GM18507 (cell line): ENCODE results near the gene SAMD4A.
A peak's percentile ranks its signal among the peaks of the same experiment; 100 is the strongest.

ENCODE experiments used
- DNase-seq: peaks from one replicate; pipeline ENCODE4 v3.0.0; 2011; ENCODE audit warnings: low read depth; ENCODE audit not compliant: insufficient read length; ENCODE audit errors: extremely low spot score
- FAIRE-seq: peaks from 2 replicates; lab custom pipeline; 2011; peaks lifted over from hg19 to GRCh38; lab: Jason Lieb, UNC

SAMD4A gene

DNA sequence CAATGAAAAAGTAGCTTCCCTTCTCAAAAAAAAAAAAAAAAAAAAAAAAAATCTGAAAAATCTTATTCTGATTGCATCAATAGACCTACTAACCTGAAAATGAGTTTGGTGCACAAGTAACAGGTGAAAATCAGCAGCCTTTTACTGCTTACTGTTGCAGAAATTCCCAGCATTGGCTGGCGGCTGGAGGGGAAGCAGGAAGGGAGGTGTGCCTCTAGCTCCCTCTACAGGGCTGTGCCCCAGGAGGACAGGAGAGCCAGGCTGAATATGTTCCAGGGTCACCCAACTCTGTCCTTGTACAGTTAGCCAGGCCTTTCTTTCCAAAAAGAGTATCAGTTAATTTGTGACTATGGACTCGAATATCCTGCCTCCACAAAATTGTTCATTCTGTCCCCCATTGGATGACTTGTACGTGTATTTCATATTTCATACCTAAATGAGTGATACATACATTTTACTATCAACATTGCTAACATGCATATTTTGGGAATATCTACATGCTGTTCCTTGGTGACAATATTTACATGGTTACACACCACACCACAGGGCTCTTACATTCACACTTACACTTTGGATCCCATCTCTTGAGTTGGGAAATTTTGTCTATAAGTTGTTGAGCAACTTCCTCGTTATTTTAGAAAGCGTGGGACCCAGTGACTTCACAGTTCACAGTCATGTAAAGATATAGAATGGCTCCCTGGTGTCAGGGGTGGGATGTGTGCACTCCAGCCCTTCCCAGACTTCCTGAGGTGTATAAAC is 124.8 kb downstream of the SAMD4A start:
- FAIRE-seq (peak; percentile 48), DNase-seq (no peak)

- FAIRE-seq (no peak), DNase-seq (no peak)
These were observed 125.4 kb downstream of the SAMD4A start for GRCh38 chr14:54692284-54692772.

DNA sequence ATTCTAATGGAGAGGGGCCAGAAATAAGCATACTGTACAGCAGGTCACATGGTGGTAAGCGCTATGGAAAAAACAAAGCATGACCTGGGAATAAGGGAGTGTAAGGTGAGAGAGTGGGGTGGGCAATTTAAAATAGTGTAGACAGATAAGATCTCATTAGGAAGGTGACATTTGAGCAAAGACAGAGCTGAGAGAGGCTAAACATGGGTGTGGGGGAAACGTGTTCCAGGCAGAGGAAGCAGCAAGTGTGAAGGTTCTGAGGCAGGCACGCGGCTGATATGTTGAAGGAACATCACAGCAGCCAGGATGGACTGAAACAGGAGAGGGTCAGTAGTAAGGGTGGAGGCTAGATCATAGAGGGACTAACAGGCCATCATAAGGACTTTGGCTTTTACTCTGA is 126.8 kb downstream of the SAMD4A start:
- FAIRE-seq (no peak), DNase-seq (no peak)

DNA sequence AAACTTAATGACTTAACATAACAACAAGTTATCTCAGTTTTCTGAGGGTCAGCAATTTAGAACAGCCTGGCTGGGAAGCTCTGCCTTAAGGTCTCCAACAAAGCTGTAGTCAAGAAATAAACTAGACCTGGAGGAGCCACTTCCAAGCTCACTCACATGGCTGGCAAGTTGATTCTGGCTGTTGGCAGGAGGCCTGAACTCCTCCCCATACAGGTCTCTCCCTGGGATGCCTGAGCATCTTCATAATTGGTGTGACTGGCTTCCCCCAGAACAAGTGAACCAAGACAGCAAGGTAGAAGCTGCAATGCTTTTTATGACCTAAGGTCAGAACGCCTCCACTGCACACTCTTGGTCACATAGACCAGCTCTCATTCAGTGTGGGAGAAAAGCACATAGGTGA is 128.3 kb downstream of the SAMD4A start:
- DNase-seq (no peak), FAIRE-seq (no peak)

- DNase-seq (no peak), FAIRE-seq (no peak)
These were observed 130.1 kb downstream of the SAMD4A start for GRCh38 chr14:54697001-54697400.

DNA sequence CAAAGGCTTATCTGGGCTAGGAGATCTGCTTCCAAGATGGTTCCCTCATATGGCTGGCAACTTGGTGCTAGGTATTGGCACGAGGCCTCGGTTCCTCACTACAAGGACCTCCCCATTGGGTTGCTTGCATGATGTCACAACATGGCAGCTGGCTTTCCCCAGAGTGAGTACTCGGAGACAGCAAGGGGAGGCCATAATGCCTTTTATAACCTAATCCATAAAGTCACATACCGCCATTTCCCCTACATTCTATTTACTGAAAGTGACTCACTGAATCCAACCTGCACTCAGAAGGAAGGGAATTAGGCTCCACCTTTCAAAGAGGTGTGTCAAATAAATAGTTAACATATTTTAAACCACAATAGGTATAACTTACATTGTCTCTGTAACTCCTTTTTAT is 130.9 kb downstream of the SAMD4A start:
- FAIRE-seq (no peak), DNase-seq (no peak)

DNA sequence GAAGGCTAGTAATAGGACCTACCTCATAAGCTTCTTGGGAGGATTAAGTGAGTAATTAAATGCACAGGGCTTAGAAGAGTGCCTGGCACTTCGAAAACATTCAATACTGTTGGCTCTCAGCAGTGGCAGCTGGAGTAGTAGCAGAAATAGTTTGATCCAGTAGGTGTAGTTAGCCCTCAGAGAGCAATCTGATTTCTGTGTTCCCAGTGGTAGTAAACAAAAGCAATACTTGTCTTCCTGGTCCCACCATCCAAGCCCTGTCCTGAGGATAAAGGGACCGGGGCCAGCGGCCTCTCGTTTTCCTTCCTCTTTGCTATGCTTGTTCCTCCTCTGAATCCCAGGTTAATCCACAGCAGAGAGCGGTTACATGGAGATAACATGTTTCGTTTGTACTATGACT is 131.6 kb downstream of the SAMD4A start:
- FAIRE-seq, result no peak
- no peak for DNase-seq

- DNase-seq, result no peak
- FAIRE-seq, result no peak
These were observed 132.1 kb downstream of the SAMD4A start for GRCh38 chr14:54698966-54699530.

GRCh38 chr14:54699735-54700134 is 132.8 kb downstream of the SAMD4A start:
- no peak for DNase-seq
- no peak for FAIRE-seq

DNA sequence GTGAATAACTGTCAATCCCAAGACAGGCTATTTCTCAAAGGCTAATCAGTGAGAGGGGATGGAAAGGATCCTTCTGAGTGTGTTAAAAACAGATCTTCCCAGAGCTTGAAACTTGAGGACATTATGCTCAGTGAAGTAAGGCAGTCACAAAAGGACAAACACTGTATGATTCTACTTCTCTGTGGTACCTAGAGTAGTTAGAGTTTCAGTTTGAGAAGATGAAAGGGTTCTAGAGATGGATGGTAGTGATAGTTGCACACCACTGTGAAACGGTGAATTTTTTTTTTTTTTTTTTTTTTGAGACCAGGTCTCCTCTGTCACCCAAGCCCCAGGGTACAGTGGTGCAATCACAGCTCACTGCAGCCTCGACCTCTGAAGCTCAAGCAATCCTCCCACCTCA is 133.8 kb downstream of the SAMD4A start:
- peak; percentile 42 for FAIRE-seq
- no peak for DNase-seq

GRCh38 chr14:54702014-54702491 is 135.1 kb downstream of the SAMD4A start:
- FAIRE-seq (no peak), DNase-seq (no peak)

- DNase-seq (no peak), FAIRE-seq (no peak)
These were observed 135.6 kb downstream of the SAMD4A start for GRCh38 chr14:54702492-54702891.

DNA sequence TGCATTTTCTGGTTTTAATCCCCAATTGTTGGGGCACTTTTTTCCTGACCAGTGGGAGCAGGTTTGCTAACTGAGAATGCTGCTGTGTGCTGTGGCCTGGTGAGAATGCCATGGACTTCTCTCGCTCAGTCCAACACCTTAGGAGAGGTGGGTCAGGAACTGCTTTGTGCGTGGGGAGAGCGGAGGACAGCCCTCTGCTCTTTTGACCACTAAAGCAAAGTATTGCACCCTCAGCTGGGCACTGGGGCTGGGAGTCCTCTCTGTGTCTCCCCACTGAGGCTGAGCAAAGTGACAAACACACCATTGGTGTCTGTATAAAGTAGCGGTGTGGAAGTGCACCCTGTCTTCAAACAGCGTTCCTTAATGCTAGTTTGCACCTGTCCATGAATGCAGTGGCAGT is 136.2 kb downstream of the SAMD4A start:
- FAIRE-seq, result no peak

GRCh38 chr14:54703724-54704123 is 136.8 kb downstream of the SAMD4A start:
- DNase-seq (no peak), FAIRE-seq (no peak)

More for the DNA sequence above, 136.2 kb downstream of the SAMD4A start:
- DNase-seq, result no peak

GRCh38 chr14:54704768-54705167 is 137.8 kb downstream of the SAMD4A start:
- DNase-seq, result no peak
- FAIRE-seq, result no peak

DNA sequence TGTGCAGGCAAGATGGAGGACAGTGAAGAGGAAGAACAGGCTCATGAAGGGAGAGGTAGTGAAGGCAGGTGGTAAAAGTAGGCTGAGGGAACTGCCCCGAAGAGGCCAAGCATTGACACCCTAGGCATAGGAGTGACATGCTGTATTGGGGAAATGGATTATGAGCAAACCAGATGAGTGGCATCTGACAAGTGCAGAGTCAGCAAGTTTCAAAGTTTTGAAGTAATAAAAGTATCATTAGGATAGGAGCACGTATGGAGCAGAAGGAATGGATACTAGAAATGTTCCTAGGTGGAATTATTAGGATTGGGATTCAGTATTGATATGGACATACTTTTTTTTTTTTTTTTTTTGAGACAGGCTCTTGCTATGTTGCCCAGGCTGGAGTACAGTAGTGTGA is 139.8 kb downstream of the SAMD4A start:
- DNase-seq (no peak), FAIRE-seq (no peak)

- FAIRE-seq (no peak), DNase-seq (no peak)
These were observed 141.2 kb downstream of the SAMD4A start for GRCh38 chr14:54708161-54708560.

GRCh38 chr14:54708982-54709381 is 142.1 kb downstream of the SAMD4A start:
- DNase-seq (no peak), FAIRE-seq (no peak)

DNA sequence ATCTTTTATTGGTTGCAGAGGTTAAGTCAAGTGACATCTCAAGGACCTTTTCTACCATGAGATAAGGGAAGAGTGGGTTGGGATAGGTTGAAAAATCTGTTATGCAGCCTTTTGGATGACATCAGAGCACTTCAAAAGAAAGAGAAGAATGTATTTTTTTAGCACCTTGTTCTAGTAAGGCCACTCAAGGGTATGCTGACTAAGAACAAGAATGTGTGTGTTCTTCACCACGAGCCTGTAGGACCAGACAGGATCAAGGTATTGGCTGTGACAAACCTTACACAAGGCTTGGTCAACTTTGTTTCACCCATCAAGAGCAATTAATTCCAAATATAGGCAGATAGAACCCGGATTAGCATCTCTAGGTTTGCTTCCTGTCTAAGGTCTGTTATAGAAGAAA is 142.5 kb downstream of the SAMD4A start:
- FAIRE-seq, result peak; percentile 76

DNA sequence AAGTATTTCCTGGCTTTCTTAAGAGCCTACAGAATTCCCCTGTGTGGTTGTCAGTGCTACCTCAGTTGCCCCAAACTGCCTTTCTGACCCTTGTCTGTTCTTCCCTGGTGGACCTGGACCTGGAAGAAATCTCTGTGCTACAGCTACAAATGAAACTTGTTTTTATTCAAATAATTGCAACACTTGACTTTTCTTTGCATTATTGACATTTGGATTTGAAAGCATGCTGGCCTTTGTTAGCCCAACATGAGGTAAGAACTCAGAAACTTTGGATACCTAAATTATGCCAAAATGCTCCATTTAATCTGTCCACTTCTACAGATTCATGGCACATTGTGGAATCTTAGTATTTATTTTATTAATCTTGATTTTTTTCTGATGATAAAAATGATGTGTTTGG is 142.9 kb downstream of the SAMD4A start:
- no peak for FAIRE-seq
- DNase-seq, result no peak

More for the DNA sequence above, 142.5 kb downstream of the SAMD4A start:
- DNase-seq, result peak; percentile 29

DNA sequence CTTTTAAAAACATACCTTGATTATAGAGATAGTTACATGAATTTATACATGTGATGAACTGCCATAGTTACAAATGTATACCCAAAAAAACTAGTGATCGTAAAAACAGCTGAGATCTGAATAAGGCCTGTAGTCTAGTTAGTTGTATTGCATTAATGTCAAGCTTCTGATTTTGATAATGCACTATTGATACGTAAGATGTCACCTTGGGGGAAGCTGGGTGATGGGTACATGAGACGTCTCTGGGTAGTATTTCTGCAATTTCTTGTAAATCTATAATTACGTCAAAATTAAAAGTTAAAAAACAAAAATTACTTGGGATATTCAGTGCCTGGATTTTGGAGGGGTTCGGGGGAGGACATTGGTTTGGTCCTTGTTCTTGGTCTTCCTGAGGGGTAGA is 144.4 kb downstream of the SAMD4A start:
- no peak for FAIRE-seq
- no peak for DNase-seq
